ENCODE data around the gene PSMD11.

PSMD11 gene

DNA sequence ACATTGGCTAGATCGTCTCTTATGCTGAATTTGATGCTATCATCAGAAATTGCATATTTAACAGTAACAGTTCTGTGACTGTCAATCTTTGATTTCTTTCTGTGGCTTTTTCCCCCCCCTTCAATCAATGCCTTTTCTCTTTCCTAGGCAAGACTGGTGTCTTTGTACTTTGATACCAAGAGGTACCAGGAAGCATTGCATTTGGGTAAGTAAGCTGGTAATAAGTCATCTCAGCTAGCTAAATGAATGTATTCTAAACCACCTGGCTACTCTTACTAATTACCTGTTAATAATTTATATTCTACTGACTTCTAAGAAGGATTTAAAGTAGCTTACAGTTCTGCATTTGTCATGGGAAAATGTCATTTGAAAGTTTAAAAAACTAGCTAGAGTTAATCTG, 20.1 kb downstream of the PSMD11 start:
- no peak for DNase-seq (ENCODE audit: low spot score)

DNA sequence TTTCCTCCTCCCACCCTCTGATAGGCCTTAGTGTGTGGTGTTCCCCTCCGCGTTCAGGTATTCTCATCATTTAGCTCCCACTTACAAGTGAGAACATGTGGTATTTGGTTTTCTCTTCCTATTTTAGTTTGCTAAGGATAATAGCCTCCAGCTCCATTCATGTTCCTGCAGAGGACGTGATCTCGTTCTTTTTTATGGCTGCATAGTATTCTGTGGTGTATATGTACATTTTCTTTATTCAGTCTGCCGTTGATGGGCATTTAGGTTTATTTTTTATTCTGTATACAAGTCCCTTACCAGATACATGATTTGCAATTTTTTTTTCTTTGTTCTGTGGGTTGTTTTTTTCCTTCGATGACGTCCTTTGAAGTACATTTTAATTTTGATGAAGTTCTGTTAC, 23.6 kb downstream of the PSMD11 start:
- DNase-seq (ENCODE audit: low spot score): no peak

DNA sequence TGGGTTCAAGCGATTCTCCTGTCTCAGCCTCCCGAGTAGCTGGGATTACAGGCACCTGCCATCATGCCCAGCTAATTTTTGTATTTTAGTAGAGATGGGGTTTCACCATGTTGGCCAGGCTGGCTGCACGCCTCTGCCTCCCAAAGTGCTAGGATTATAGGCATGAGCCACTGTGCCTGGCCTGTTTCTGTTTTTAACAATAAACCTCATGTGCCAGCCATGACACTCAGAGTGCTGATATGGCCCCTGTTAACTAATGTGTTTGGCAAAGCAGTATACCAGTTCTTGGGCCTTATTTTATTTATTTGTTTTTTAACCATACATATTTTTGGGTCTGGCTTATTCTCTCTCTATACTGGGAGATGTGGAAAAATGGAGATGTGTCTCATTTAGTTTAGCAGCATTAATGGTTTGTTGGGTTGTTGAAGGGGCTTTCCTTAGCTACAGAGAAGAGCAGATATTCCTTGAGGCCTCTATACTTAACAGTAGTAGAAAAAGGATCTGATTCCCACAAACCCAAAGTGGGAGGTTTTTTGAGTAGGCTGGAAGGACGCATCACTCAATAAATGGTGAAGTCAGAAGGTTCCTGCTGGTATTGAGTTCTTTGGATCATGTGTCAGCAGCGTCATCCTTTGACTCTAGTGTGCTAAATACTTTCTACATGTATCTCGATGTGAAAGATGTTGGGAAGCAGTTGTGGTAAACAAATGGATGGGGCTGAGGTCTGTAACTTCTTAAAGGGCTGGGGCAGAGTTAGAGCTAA, 26.3 kb downstream of the PSMD11 start:
- no peak for DNase-seq (ENCODE audit: low spot score)

DNA sequence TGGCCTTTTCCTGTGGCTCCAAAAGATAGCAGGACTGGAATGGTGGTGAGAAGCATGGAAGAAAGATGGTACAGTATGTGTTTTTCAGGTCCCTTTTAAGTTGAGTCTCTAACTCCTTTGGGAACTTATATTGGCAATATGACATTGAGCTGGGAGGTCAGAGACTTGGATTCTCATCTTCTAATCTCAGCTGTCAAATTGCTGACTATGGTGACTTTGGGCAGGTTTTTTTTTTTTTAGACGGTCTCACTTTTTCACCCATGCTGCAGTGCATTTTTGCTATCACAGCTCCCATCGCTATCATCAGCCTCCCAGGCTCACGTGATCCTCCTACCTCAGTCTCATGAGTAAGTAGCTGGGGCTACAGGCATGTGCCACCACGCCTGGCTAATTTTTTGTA, 27.3 kb downstream of the PSMD11 start:
- no peak for DNase-seq (ENCODE audit: low spot score)

DNA sequence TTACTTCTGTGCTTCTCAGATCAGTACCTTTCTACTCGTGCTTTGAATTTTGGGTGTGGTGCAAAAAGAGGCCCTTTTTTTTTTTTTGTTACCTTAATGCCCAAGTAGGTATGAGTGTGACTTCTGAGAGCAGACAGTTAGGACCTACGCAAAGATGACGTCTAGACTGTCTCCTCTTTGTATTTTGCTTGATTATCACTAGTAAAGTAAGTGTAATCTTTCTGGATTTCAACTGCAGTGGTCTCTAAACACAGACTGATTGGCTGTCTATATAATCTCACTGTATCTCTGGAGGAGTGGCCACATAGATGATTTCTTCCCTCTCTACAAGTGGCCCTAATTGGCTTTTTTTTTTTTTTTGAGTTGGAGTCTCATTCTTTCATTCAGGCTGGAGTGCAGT, 30.9 kb downstream of the PSMD11 start:
- DNase-seq (ENCODE audit: low spot score): no peak

DNA sequence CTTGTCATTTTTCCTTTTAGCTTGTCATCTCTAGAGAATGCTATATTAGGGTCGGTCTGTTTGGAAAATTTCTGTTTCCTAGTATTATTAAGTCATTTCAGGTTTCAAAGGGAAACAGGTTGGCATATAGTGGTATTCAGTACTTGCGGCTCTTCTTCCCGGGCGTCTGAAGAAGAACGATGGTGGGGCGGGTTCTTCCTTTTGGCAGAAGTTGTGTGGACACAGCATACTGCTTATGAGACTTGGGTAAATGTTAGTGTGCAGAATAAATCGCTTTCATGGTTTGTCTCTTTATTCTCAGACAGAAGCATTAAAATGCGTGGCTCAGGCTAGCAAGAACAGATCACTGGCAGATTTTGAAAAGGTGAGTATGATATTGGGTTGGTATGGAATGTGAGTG, 32.9 kb downstream of the PSMD11 start:
- no peak for DNase-seq (ENCODE audit: low spot score)

DNA sequence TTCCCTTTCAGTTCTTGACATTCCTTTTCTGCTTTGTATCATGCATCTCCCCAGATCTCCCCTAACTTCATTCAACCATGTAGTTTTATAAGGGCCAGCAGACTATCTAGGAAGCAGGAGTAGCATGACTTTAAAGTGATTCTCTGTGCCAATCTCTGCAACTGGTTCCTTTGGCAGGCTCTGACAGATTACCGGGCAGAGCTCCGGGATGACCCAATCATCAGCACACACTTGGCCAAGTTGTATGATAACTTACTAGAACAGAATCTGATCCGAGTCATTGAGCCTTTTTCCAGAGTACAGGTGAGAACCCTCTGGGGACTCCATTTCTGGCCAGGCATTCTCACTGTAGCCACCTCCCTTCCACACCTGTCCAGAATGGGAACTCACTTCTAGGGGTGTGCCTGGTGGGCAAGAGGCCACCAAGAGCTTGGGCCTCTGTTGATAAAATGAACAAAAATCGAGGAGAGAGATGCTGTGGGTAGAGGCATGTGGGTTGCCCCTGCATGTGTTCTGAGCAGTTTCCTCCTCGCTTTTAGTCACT, 34.8 kb downstream of the PSMD11 start:
- DNase-seq (ENCODE audit: low spot score): no peak

DNA sequence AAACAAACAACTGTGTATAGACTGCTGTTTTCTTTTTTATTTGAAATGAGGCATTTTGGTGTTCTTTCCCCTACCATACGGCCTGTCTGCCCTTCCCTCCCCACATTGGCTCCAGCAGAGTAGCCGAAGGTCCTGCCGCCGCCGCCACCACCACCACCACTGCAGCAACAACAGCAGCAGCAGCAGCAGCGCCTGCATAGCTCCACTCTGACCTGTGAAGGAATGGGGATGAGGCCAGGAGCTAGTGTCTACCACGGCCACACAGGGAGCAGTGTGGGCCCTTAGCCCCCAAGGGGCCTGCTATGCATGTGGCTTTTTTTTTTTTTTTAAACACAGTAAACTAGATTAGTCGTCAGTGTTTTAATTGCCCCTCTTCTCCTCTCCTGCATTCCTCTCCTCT, 36.9 kb downstream of the PSMD11 start:
- no peak for DNase-seq (ENCODE audit: low spot score)

DNA sequence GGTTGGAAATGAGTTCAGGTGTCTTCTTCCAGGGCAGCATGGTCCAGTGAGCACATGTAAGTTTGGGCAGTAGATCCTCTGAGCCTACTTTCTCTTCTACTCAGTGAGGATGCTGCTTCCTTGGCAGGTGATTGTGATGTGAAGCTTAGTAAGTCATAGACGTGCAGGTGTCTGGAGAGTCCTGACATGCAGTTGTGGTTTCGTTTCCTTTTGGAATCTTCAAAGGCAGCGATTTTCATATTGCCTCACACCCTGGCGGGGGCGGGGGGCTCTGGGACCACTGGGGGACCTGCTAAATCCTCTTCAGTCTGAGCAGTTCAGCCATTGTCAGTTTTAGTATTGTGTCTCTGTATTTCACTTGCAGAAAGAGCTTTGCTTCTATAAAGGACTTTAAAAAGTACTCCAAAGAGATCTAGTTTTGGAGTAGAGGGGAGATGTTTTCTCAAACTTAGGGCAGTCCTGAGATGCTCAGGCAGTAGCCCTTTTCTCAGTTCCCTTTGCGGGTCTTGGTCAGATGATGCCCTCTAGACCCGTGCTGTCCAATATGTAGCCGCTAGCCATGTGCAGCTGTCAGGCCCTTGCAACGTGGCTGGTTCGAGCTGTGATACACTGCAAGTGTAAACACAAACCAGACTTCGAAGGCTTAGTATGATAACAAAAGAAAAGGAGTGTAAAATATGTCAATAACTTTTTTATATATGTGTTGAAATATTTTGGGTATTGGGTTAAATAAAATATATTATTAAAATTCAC, 38.4 kb downstream of the PSMD11 start:
- DNase-seq (ENCODE audit: low spot score): no peak

DNA sequence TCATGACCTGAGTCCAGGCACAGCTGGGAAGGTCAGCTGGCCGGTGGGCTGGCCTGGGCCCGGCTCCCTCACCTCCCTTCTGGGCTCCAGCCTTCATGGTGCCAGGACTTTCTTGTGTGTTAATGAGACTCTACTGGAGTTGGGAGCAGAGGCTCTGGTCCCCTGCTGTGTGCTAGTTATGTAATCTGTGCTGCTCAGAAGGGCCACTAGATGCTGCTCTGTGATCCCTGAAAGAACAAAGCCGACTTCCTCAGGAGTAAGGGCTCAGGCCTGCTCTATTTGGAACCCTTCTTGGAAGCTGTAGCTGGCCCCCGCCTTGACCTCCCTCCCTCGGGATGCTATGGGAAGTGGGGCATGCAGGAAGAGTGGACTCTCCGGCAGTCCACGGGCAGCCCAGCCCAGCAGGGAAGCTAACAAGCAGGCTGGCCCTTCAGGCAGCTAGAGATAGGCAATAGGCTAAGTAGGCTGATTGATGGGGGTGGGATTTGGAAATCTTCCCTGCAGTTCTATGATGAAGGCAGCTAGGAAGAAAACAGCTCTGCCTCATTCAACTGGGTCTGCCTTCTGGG, 39.2 kb downstream of the PSMD11 start:
- peak; percentile 59 for DNase-seq (ENCODE audit: low spot score)

DNA sequence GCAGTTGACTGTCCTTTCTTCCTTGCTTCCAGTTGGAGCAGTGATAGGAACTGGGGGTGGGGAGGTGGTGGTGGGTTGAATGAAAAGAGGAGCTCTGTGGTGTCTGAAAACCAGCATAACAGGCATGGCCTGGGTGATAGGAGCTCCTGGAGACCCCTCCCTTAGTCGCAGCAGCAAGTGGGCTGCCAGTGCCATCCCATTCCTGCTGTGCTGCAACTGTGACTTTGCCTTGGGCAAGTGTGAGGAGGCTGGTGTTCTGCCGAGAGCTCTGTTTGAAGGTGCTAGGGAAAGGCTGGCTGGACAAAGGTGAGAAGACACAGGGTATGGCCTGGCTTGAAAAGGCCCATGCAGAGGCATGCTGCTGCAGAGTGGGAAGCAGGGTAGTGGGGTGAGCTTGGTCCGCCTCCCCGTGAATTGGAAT, 39.7 kb downstream of the PSMD11 start:
- no peak for DNase-seq (ENCODE audit: low spot score)

DNA sequence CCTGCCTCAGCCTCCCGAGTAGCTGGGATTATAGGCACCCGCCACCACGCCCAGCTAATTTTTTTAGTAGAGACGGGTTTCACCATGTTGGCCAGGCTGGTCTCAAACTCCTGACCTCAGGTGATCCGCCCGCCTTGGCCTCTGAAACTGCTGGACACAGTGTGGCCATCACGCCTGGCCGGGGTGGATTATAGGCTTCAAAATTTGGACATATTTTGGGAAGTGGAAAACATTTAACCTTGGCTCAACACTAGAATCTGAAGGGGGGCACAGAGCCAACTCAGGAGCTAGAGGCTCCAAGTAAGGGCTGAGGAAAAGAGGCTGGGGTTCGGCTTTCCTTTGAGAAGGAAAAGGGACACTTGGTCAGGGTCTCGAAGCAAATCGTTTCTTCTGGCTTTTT, 40.3 kb downstream of the PSMD11 start:
- DNase-seq (ENCODE audit: low spot score): no peak

DNA sequence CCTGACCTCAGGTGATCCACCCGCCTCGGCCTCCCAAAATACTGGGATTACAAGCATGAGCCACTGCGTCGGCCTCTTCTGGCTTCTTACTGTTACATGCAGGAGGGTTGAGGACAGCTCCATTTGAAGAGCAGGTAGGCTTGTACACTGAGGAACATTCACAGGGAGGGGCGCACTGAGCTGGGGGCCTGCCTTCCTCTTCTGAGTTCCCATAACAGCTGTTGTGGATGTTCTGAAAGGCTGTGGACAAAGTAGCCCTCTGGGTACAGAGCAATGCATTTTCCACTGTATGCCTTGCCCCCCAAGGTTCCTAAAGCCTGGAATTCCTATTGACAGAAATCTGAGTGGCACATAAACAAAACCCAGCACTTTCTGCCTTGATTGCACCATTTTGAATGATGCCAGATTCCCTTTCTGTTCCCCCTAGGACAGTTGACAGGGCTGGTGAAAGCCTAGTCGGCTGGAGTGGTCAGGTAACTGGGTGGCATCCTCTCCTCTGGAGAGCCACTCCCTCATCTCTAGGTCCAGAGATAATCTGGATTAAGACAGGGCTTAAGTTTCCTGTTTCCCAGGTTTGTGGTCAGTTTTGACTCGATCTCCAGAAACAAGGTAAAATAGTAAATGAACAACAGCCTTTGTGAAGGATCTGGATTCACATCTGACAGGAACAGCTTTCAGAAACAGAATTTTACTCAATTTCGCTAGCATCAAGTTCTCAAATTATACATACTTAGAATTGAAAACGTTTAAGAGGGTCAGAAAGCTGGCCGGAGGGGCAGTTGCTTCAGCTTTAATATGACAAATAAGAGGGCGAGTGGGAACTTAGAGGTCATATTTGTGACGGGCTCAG, 41.2 kb downstream of the PSMD11 start:
- no peak for DNase-seq (ENCODE audit: low spot score)

DNA sequence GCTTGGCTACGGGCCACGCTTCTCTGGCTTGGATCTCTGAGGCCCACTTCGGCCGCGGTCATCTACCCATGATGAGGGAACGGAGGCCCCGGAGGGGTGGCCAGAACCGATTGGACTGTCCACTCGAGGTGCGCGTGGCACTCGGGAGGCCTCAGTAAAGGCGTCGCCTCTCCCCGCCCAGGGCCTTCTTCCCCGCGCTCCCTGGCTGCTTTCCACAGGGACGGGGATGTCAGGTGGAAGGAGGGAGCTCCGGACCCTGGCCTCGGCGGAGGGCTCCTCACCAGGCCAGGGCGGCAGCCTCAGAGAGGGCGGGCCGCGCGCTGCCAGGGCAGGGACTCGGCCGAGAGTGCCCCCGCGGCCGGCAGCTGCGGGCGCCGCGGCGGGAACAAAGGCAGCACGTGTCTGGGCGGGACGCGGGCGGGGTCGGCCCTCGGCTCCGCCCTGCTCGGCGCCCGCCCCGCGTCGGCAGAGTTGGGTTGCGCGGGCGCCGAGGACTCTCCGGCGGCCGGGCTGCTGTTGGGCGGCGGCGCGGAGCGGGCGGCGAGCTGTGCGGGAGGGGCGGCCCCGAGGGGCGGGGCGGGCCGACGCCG, 41.9 kb downstream of the PSMD11 start:
- DNase-seq (ENCODE audit: low spot score): peak; percentile 80

DNA sequence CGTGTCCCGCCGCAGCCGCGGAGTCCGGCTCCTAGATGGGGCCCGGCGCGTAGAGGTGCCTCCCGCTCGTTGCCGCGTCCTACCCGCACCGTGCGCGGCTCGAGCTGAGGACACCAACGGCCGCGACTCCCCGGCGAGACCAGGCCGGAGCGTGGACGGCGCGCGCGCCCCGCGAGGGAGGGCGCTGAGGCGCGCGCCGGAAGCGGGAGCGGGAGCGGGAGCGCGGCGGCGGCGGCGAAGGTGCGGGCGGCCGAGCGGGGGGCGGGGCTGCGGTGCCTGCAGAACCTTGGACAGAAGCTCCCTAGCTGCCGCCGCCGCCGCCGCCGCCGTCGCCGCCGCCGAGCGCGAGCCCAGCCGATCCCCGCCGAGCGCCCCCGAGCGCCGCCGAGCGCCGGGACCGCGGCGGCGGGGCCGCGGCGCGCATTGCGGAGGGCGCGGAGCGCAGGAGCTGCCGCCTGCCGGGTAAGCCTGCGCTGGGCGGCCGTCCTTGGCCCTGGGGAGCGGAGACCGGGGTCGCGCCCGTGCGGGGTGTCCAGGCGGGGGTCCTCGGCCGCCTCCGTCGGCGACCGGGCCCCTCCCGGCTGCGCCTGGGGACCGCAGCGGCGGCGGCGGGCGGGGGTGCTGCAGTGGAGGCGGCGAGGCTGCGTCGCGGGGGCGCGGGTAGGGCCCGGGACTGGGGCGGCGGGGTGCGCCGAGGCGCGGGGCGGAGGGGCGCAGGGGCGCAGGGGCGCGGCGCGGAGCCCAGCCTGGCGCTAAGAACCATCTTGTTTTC, 42.6 kb downstream of the PSMD11 start, which contains the start of gene CDK5R1:
Gene CDK5R1, plus strand, starts transcription at position 293 of the 772 bp plus-strand sequence. CDS start 628 bp downstream, outside the sequence.
- DNase-seq (ENCODE audit: low spot score): peak; percentile 47

DNA sequence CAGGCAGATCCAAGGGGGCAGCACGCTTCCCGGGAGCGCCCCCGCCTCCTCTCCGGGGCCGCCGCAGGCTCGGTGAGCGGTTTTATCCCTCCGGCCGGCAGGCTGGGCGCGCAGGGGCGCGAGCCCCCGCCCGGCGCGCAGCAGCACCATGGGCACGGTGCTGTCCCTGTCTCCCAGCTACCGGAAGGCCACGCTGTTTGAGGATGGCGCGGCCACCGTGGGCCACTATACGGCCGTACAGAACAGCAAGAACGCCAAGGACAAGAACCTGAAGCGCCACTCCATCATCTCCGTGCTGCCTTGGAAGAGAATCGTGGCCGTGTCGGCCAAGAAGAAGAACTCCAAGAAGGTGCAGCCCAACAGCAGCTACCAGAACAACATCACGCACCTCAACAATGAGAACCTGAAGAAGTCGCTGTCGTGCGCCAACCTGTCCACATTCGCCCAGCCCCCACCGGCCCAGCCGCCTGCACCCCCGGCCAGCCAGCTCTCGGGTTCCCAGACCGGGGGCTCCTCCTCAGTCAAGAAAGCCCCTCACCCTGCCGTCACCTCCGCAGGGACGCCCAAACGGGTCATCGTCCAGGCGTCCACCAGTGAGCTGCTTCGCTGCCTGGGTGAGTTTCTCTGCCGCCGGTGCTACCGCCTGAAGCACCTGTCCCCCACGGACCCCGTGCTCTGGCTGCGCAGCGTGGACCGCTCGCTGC, 43.3 kb downstream of the PSMD11 start:
- no peak for DNase-seq (ENCODE audit: low spot score)

DNA sequence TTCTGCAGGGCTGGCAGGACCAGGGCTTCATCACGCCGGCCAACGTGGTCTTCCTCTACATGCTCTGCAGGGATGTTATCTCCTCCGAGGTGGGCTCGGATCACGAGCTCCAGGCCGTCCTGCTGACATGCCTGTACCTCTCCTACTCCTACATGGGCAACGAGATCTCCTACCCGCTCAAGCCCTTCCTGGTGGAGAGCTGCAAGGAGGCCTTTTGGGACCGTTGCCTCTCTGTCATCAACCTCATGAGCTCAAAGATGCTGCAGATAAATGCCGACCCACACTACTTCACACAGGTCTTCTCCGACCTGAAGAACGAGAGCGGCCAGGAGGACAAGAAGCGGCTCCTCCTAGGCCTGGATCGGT, 43.9 kb downstream of the PSMD11 start:
- no peak for DNase-seq (ENCODE audit: low spot score)

DNA sequence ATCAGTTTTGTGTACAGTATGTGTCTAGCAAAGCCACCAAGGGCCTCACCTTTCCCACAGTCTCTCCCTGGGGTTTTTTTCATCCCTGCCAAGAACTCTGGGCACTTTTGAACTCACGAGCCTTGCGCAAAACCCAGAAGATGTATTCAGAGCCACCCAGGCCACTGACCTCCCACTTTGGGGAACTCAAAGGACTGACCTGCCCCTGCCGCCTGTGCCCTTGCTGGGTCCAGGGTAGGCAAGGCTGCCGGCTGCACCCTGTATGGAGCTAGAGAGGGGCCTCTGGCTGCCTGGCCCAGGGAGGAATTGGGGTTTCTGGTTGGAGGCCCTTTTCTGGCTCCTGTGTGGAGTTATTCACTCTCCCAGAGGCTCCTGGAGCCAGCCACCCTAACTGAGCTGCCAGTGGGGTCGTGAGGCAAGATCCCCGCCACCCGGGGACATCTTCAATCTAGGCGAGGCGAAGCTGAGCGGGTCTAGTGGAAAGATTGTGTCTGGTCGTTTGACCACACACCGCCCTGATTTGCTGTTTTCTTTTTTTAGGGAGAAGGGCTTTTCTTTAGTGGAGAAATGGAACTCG, 44.4 kb downstream of the PSMD11 start:
- no peak for DNase-seq (ENCODE audit: low spot score)

DNA sequence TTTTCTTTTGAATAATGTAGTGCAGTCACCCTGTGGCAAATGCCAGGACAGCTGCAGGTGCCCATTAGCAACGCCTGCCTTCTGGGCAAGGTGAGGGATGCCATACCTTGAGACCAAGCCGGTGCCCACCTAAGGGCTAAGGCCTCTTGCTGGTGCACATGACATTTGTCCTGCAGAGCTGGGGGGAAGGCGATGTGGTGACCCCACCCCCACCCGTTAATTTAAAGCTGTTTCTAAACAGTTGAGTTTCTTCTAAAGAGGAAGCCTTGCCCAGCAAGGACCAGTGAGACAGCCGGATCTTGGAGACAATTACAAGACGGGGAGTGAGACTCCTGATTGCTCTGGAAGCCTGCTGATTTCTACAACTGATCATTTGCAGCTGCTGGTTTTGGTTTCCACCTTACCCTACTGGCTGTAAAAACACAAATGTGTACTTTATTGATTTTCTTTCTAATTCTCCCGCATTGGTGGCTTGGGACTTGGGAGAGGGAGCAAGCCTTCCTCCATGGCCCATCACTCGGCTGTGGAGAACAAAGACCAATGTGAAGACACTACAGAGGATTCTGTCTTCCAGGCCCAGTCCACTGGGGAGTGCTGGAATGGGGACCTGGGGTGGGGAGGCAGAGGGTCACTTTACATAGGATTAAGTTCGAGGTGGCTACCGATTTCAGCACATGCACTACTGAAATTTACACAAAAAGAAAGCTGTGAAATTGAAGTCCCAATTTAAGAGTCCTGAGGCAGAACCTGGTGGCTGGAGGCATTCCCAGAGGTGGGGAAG, 45.2 kb downstream of the PSMD11 start:
- DNase-seq (ENCODE audit: low spot score): no peak
